ENCODE data around the gene BHMT. TPM values are rescaled to one million over a fixed set of nuclear protein-coding genes. Genes with fewer than 3 reads are reported as not detected.

The BHMT gene, protein sequence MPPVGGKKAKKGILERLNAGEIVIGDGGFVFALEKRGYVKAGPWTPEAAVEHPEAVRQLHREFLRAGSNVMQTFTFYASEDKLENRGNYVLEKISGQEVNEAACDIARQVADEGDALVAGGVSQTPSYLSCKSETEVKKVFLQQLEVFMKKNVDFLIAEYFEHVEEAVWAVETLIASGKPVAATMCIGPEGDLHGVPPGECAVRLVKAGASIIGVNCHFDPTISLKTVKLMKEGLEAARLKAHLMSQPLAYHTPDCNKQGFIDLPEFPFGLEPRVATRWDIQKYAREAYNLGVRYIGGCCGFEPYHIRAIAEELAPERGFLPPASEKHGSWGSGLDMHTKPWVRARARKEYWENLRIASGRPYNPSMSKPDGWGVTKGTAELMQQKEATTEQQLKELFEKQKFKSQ
- polyA plus RNA-seq (ENCODE audit: insufficient read length in 12 of 12): 1 to 10 TPM in 1 of 12 donors, under 1 TPM in 9, not detected in 2; 0.11 to 1.6 (median 0.53) TPM
- long read RNA-seq, donor 1: 0 reads
- long read RNA-seq, donor 2: 0 reads
- long read RNA-seq, donor 3: 0 reads
- long read RNA-seq, donor 4: 0 reads
- long read RNA-seq, donor 5: 0 reads
- long read RNA-seq, donor 6: 0 reads
- long read RNA-seq, donor 7: 0 reads
- long read RNA-seq, donor 8: 0 reads
- long read RNA-seq, donor 9, partial matches to known transcripts: 0 of 1 reads
- long read RNA-seq, donor 9, other reads (novel, unspliced or antisense): 0 of 1 reads
- long read RNA-seq, donor 10, partial matches to known transcripts: 0 of 1 reads
- long read RNA-seq, donor 10, other reads (novel, unspliced or antisense): 0 of 1 reads
- long read RNA-seq, donor 11, partial matches to known transcripts: 0 of 1 reads
- long read RNA-seq, donor 11, other reads (novel, unspliced or antisense): 0 of 1 reads

DNA sequence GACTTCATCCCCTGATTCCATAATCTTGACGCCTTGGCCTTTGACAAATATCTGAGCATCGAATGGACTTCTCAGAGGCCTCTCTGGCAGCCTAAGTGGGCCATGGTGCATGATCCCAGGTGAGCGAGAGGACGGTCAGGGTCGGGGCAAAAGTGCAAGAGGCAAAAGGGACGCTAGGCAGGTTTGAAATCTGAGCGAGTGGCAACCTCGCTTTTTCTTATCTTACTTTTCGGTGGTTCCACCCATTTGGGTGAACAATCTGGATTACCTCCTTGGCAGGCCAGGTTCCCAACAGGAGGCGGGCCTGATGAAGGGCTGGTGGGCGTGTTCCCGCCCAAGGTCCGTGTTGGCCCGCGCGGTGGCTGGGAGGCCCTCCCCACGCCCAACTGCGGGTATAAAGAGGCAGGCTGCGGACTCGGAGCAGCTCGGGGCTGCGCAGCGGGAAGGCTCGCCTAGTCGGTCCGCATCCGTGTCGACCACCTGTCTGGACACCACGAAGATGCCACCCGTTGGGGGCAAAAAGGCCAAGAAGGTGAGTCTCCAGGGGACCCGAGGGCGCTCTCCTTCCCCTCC lies at the start of gene BHMT:
BHMT (plus strand) TSS at position 423 of the 573 bp plus-strand sequence; CDS start at position 500, 77 bp downstream.
- no peak for DNase-seq

DNA sequence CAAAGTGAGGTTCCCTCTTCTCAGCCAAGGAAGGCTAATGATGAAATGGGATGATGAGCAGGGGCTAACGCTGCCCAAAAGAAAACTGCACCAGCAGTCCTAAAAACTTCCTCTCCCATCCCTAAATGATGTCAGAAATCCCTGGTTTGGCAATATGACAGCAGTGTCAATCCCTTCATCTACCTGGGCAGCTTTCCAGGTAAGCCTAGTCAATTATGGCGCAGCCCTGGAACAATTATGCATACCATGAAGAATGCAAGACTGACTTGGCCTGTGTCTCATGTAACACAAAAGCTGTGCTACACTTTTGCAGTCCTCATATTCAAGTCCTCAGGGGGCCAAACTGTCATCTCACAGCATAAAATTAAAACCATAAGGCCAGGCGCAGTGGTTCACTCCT lies 49.2 kb upstream of the BHMT start:
- DNase-seq: no peak

GRCh38 chr5:79069488-79070349 lies 41.9 kb upstream of the BHMT start, which contains the start of the genes BHMT2 and DMGDH:
TSS of gene BHMT2 (plus strand) at chr5:79069767. CDS start at chr5:79069783, 16 bp downstream.
TSS of gene DMGDH (minus strand) at chr5:79069674. CDS start at chr5:79069620, 54 bp downstream.
- peak; percentile 48 for DNase-seq

- no peak for DNase-seq
These were observed 41.3 kb upstream of the BHMT start for GRCh38 chr5:79070350-79070667.

- DNase-seq: no peak
These were observed 37.0 kb upstream of the BHMT start for GRCh38 chr5:79074641-79075040.

DNA sequence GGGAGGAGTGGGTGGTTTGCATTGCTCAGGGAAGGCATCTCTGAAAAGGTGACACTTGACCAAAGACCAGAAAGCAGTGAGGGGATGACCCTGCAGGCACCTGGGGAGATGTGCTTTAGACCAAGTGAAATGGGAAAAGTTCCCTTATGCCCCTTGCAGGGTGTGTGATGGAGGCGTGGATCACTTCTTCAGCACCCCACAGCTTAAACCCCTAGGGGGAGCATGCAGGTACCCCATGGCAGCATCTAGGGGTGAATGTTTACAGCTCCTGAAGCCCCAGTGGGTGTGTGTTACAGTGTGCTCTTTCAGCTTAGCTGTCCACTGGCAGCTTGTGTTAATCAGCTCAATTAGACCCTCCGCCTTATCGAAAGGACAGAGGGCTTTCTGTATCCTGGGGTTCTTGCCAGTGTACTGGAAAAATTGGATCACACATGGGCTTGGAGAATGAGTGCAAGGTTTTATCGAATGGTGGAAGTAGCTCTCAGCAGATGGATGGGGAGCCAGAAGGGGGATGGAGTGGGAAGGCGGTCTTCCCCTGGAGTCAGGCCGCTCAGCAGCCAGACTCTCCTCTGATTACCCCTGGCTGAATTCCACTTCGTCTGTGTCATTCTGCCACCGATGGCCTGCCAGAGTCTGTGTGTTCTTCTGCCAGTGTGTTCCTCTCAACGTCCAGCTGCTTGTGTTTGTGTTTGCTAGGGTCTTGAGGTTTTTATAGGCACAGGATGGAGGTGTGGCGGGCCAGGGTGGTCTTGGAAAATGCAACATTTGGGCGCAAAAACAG lies 35.8 kb upstream of the BHMT start:
- DNase-seq: no peak

DNA sequence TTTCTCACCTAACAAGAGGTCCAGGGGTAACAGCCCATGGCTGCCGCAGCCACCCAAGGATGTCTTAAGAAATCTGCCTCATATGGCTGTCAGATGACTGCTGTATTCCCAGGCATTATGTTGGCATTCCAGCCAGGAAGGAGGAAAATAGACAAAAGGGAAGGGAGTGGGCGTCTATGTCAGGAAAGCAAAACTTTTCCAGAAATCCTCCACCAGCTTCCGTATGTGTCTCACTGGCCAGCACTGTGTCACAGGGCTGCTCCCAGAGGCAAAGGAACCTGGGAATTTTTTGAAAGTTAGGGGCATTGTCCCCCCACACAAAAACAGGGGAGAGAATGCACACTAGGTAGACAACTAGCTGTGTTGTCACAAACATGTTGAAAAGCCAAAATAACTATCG lies 34.8 kb upstream of the BHMT start:
- DNase-seq: no peak

GRCh38 chr5:79077680-79078365 lies 33.8 kb upstream of the BHMT start:
- DNase-seq: no peak

DNA sequence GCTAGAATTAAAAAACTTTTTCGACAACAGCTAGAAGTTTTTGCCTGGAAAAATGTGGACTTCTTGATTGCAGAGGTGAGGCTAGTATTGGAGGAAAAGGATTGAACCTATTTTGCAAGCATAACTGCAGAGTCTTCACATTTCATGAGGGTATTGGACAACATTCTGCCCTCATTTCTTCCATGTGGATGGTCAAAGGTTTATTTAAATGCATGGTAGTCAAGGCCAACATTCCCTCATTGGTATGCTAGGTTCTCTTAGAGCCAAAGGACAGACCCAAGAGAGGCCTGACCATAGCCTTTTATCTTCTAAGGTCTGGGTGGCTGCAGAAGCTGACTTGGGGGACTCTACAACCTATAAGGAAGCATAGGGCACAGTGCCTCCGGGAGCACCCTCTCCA lies 30.8 kb upstream of the BHMT start:
- no peak for DNase-seq

DNA sequence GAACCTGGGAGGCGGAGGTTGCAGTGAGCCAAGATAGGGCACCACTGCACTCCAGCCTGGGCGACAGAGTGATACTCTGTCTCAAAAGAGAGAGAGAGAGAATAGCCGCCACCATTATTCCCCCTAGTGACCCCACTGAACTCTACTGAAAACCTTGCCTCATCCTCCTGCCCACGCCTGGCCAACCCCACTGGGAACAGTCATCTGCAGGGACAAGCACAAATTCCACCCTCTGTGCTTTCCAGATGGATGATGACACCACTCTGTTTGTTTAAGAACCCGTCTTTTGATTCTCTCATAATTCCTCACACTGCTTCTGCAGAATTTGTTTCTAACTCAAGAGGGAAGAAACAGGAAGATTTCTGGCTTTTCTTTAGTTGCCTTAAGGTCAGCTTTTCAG lies 29.8 kb upstream of the BHMT start:
- no peak for DNase-seq

- no peak for DNase-seq
These were observed 25.5 kb upstream of the BHMT start for GRCh38 chr5:79086116-79086515.

- no peak for DNase-seq
These were observed 23.1 kb upstream of the BHMT start for GRCh38 chr5:79088507-79088906.

GRCh38 chr5:79091064-79091463 lies 20.5 kb upstream of the BHMT start:
- no peak for DNase-seq

- DNase-seq: no peak
These were observed 17.8 kb upstream of the BHMT start for GRCh38 chr5:79093762-79094161.

GRCh38 chr5:79105868-79106267 lies 5.7 kb upstream of the BHMT start:
- DNase-seq: no peak

DNA sequence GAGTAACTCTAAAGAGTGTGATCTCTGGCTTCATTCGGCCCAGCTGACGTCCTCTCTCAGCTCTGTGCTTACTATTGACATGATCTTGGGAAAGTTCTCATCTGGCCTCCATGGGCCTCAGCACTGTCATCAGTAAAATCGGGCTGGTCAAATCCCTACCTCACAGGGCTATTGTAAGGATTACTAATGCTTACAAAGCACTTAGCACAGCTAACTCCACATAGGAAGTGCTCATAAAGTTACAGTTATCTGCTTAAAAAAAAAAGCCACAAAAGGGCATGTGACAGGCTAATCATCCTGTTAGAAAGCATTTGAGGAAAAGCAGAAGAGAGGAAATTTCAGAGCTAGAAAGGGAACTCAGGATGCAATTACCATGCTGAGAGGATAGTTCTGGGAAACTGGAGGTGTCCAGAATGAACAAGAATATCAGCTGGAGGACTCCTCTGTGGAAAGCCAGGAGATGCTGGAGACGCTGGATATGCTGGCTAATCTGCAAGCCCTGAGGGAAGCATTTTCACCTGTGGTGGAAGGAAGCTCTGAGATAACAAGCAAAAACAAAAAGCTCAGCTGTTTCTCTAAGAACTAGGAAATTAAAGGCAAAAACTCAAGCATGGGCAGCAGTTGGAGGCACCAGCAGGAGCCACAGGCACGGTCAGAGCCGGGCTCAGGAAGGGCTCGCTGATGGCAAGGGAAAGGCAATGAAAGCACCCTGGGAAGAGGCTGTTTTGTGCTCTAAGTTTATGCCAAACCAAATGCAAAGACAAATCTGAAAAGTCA lies 4.4 kb upstream of the BHMT start:
- no peak for DNase-seq

GRCh38 chr5:79108086-79108485 lies 3.5 kb upstream of the BHMT start:
- DNase-seq: no peak

DNA sequence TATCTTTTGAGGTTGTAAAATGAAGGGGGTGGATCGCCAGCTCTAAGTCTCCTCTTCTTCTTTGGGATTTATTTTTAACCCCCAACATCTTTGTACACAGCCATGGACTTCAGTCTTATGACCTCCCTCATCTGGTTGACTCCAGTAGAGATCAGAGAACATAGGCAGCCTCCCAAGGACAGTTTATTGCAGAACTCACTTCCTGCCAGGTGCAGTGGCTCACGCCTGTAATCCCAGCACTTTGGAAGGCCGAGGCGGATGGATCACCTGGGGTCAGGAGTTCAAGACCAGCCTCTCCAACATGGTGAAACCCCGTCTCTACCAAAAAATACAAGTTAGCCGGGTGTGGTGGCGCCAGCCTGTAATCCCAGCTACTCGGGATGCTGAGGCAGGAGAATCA lies 2.8 kb upstream of the BHMT start:
- DNase-seq: no peak
